Measurements from ENCODE around the gene AKAP8.

GRCh38 chr19:15321739-15322138, 57.8 kb downstream of the AKAP8 start:
- TF ChIP-seq CTCF (IDR thresholded peaks at IDR 0.05 in 2 of 3, conservative IDR thresholded peaks at IDR 0.05 in 1 of 3; ENCODE audit: insufficient read depth in 2 of 3, low read depth in 1 of 3, low read length in 3 of 3), result no peak
- TF ChIP-seq FOXP1 (CRISPR knock-in tag; IDR thresholded peaks at IDR 0.05), result no peak
- TF ChIP-seq GATAD2B (IDR thresholded peaks at IDR 0.05; ENCODE audit: borderline replicate concordance), result no peak
